Measurements from ENCODE around the gene ARHGAP24.

The ARHGAP24 gene

GRCh38 chr4:86036736-86037135 is 561.8 kb downstream of the ARHGAP24 start:
- DNase-seq: no peak

DNA sequence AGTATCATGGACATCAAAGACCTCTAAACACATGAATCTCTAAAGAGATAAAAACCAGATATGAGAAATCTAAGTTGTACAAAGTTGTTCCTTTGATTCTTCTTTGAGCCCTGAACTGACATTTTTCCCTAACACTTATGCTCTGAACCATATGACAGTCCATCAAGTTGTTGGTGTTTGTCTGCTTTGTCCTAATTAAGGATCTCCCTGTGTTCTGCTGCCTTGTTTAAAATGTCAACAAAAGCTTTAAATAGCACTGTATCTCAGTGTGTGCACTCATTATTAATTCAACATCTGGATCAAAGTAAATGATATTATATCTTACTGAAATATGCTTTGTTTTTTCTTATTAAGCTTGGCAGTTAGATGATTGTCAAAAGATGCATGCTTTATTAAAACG is 563.1 kb downstream of the ARHGAP24 start:
- no peak for DNase-seq

- peak in 1 of 2 donors; percentile 3 for DNase-seq
Observed at GRCh38 chr4:86043755-86044592, 569.0 kb downstream of the ARHGAP24 start.

- no peak for DNase-seq
Observed at GRCh38 chr4:86044593-86044985, 569.6 kb downstream of the ARHGAP24 start.

- DNase-seq: no peak
Observed at GRCh38 chr4:86048426-86048825, 573.5 kb downstream of the ARHGAP24 start.

DNA sequence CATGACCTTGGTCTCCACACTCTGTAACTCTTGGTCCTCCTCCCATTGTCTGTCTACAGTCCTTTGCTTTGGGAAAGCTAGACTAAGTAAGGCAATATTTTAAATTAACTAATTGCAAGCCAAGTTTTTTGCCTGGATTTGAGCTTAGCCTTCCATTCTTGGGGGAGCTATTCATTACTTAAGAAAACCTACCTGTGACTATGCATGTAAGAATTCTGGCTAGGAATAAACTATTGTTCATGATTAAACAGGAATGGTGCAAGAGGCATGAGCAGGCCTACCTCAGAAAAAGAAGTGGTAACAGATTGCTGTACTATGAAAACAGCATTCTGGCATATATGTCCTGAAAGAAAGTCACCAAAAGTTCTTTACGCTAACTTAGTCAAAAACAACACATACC is 575.5 kb downstream of the ARHGAP24 start:
- DNase-seq: no peak
